Measurements from ENCODE around the gene ECPAS.
"Not testable (repeated sequence)": the region's sequence is repeated elsewhere in the genome, so short reads cannot be mapped to it uniquely, and the experiment has no call there.

Gene ECPAS

GRCh38 chr9:111483858-111484571 lies at the start of gene ECPAS:
Gene ECPAS (minus strand): TSS chr9:111484383. CDS start chr9:111472918, 11,465 bp downstream.
- DNase-seq (ENCODE audit: low read depth, low spot score), result no peak

DNA sequence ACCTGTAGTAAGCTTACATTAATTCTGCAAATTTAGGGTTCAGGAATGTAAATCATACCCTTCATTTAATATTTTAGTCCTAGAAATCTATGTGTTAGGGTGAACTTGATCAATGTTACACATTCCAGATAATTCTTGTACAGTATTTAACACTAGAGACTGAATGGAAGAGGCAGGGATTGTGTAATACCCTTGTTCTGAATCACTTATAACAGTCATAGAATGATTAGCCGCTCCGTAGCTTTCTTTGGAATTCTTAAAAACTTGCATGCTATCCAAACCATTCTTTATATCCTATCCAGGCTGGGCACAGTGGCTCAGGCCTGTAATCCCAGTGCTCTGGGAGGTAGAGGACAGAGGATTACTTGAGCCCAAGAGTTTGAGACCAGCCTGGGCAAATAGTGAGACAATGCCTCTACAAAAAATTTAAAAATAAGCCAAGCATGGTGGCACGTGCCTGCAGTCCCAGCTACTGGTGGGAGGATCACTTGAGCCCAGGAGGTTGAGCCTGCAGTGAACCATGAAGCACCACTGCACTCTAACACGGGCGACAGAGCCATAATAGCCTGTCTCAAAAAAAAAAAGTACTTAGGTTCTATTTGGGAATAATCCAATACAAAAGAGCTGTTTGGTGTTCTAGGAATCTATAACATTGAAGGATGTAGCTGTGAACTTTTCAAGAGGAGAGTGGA lies 49.1 kb upstream of the ECPAS start:
- DNase-seq (ENCODE audit: low read depth, low spot score), result no peak

DNA sequence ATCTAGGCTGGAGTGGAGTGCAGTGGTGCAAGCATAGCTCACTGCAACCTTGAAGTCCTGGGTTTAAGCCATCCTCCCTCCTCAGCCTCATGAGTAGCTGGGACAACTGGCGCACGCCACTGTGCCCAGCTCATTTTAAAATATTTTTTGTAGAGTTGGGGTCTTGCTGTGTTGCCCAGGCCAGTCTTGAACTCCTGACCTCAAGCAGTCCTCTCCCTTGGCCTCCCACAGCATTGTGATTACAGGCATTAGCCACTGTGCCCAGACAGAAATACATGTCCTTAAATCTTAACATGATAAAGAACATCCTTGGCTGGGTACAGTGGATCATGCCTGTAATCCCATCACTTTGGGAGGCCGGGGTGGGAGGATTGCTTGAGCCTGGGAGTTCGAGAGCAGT lies 47.5 kb upstream of the ECPAS start:
- DNase-seq (ENCODE audit: low read depth, low spot score), result no peak

GRCh38 chr9:111529787-111530186 lies 45.6 kb upstream of the ECPAS start:
- peak; percentile 96 for DNase-seq (ENCODE audit: low read depth, low spot score)

DNA sequence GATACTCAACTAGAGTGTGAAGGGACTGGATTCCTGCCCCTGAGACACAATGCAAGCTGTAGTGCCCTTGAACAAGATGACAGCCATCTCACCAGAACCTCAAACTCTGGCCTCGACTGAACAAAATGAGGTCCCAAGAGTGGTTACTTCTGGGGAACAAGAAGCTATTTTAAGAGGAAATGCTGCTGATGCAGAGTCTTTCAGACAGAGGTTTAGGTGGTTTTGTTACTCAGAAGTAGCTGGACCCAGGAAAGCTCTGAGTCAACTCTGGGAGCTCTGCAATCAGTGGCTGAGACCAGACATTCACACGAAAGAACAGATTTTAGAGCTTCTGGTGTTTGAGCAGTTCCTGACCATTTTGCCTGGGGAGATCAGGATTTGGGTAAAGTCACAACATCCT lies 43.2 kb upstream of the ECPAS start:
- no peak for DNase-seq (ENCODE audit: low read depth, low spot score)

DNA sequence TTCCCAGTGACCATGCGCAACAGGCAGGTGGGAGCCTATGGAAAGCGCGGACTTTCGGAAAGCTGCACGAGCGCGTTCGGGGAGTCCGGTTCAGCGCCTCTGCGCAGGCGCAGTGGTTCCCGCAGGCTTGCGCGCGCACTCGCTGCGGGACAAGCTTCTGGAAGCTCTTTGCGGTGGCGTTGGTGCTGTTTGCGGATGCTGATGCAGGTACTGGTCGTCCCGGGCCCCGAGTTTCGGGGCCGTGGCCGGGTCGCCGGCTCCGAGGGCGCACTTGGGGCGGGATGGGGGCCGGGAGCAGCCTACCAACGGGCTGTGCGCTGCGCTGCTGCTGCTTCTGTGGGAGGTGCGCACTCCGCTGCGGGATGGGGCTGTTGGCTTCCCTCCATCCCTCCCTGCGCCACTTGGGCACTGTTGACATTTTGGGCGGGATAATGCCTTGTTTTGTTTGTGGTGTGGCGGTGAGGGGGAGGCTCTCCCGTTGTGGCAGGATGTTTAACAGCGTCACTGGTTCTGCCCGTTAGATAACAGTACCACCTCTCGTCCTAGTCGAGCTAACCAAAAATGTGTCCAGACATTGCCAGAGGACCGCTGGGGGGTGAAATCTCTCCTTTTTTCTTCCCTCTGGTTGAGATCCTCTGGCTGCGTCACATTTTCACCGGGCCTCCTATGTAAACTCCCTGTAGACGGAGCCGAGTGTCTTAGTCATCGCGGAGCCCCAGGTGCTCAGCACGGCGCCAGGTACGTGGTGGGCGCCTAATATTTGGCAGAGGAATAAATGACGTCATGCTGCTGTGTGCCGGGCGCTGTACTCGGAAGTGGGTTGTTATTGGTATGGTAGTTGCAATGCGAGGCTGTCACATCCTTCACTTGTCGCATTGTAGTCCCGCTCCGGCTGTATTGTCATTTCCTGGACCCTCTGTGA lies 41.1 kb upstream of the ECPAS start, which contains the start of gene ZNF483:
Gene ZNF483 (plus strand): TSS at position 124 of the 922 bp plus-strand sequence. CDS start 2,217 bp downstream, outside the sequence.
- peak; percentile 63 for DNase-seq (ENCODE audit: low read depth, low spot score)

DNA sequence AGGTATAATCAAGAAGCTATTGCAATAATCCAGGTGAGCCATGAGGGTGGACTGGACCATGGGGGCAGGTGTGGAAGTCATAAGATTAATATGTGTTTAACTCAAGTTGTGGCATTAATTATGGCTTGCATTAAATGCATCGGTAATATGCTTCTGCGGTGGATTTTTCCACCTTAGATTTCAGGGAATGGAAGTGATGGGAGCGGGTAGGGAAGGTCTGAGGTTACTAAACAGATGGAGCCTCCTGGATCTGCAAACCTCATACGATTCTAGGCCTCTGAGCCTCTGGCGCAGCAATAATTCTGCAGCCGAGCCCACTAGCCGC lies 40.5 kb upstream of the ECPAS start:
- no peak for DNase-seq (ENCODE audit: low read depth, low spot score)

DNA sequence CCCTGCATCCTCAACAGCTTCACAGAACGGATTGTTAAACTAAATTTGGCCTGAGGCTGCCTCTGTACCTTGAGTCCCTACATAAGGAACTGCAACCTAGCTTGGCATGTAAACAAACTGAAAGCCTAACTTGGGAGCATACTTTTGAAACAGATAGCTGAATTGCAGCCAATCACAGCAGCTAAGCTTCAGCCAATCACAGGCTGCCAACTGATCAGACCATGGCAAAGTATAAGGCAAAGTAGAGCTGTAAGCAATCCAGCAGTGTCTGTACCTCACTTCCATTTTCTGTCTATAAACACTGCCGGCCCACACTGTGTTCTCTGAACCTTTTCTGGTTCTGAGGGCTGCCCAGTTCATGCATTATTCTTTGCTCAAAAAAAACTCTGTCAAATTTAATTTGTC lies 31.9 kb upstream of the ECPAS start:
- peak; percentile 64 for DNase-seq (ENCODE audit: low read depth, low spot score)

DNA sequence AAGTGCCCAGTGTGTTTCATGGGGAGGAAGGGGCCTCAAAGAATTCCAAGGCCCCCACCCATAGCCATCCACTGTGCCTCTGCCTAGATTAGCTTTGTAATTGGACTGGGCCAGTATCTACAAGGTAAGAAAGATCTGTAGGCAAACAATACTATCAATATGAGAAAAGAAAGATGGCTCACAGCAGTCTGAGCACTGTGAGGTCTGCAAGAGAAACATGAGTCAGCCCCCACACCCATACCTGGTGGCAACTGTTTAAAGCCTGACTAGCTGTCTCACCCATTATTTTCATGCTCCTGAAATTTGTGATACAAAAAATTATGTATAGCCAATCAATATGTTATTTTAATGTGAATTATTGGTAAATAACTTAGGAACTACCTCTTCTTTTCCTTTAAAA lies 30.8 kb upstream of the ECPAS start:
- DNase-seq (ENCODE audit: low read depth, low spot score), result no peak

DNA sequence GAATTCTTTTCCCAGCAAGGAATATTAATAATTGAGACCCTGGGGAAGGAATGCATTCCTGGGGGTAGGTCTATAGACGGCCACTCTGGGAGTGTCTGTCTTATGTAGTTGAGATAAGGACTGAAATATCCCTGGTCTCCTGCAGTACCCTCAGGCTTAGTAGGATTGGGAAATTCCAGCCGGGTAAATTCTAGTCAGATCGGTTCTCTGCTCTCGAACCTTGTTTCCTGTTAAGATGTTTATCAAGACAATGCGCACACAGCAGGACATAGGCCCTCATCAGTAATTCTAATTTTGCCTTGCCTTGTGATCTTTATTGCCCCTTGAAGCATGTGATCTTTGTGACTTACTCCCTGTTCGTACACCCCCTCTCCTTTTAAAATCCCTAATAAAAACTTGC lies 27.4 kb upstream of the ECPAS start:
- DNase-seq (ENCODE audit: low read depth, low spot score), result not testable (repeated sequence)

GRCh38 chr9:111502506-111502905 lies 18.3 kb upstream of the ECPAS start:
- DNase-seq (ENCODE audit: low read depth, low spot score), result no peak

DNA sequence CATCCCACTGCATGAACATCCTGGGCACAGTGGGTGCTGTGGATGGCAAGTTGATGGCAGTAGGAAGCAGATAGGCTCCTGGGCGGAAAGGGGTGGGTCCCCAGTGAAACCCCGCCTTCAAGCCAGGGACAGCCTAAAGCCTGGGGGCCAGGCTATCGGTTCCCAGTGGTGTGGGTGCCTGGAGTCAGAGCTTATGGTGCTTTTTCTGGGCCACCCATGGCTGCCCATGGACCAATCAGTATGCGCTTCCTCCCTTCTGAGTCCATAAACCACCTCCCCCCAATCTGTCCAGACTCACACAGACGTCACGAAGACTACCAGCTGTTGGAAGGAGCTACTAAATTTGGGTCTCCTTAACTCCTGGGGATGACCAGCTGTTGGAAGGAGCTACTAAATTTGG lies 17.5 kb upstream of the ECPAS start:
- no peak for DNase-seq (ENCODE audit: low read depth, low spot score)

DNA sequence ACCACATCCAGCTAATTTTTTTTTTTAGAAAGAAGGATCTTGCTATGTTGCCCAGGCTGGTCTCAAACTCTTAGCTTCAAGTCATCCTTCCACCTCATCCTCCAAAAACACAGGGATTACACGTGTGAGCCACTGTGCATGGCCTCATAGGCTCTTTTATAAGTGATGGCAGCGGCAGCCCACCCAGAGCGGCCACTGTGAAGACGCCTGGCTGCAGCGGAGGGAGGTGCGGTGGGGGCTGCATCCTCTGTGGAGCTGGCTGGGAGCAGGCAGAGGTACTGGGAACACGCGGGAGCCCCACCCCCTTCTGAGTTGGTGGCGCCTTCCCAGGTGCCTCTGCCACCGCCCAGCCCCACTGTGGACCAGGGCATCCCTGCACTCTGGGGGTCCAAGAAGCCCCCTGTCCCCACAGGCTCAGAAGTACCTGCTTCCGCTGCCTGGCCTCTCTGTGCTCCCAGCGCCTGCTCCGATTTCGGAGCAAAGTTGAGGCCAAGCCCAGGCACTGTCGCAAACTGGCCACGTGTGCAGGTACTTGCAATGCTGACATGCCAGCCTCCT lies 16.9 kb upstream of the ECPAS start:
- DNase-seq (ENCODE audit: low read depth, low spot score), result no peak

DNA sequence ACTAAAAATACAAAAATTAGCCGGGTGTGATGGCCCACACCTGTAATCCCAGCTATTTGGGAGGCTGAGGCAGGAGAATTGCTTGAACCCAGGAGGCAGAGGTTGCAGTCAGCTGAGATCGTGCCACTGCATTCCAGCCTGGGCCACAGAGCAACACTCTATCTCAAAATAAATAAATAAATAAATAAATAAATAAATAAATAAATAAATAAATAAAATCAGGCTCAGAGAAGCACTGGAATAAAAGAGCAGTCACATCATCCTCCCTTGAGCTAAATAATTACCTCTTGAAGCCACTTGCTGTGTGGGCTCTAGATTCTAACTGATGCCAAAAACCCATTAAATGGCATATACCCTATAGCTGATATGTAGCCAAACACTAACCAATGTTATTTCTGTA lies 13.0 kb upstream of the ECPAS start:
- not testable (repeated sequence) for DNase-seq (ENCODE audit: low read depth, low spot score)

DNA sequence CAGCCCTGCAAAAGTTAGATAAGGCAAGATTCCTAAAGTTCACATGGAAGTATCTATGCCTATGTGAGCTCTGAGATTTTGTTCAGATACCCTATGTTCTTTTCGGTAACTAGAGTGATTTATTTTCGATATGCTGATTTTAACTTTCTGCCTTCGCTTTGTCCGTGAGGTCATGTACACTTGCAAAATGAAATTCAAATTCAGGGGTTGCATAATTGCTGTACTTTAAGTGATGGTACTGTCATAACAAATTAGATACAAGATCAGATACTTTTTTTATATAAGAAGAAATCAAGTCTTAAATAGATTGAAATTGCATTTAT lies 350 bp upstream of the ECPAS start:
- no peak for DNase-seq (ENCODE audit: low read depth, low spot score)

DNA sequence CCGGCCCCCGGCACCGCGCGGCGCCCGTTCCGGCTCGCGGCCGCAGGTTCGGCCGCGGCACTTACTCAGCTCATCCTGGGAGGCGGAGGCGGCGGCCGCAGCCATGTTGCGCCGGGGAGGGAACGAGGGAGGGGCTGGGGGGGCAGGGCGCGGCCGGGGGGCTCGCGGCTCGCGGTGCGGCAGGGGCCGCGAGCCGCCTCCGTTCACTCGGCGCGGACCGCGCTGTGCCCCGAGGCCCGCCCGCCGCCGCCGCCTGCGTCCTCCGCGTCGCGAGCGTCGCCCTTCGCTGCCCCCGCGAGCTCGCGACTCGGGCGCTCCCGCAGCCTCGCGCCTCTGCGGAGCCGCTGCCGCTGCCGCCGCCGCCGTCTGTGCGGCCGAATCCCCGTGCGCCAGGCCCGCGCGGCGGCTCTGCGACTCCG lies 735 bp downstream of the ECPAS start:
- no peak for DNase-seq (ENCODE audit: low read depth, low spot score)

GRCh38 chr9:111482694-111483438 lies 1.3 kb downstream of the ECPAS start:
- no peak for DNase-seq (ENCODE audit: low read depth, low spot score)

GRCh38 chr9:111481885-111482636 lies 2.1 kb downstream of the ECPAS start:
- no peak for DNase-seq (ENCODE audit: low read depth, low spot score)

- no peak for DNase-seq (ENCODE audit: low read depth, low spot score)
Observed at GRCh38 chr9:111477677-111478076, 6.5 kb downstream of the ECPAS start.

DNA sequence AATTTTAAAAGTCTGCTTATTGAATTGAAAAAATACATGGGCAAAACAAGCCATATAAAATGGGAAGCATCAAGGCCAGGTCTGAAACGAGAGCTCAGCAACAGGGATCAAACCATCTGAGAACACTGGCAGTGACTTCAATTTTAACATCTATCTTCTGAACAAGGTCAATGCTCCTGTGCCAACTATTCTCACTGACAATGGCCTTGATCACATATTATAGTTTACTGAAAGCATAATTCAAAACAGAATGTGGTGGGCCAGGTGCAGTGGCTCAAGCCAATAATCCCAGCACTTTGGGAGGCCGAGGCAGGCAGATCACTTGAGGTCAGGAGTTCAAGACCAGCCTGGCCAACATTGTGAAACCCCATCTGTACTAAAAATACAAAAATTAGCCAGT lies 9.0 kb downstream of the ECPAS start:
- DNase-seq (ENCODE audit: low read depth, low spot score), result no peak

DNA sequence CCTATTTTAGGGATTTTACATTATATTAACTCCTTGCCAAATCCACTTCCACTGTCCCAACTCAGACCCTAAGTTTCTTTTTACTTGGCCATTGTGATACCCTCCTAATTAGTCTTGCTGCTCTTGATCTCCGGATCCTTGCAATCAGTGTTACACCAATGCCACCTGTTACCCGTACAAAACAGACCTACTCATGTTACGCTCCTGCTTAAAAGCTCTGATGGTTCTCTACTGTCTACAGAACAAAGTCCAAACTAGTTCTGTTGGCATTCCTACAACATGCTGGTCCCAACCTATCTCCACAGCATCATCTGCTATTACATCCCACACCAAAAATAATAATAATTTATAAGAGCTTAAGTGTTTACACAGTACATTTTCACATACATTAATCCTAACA lies 9.8 kb downstream of the ECPAS start:
- DNase-seq (ENCODE audit: low read depth, low spot score), result no peak
